Sigmoid colon (tissue), 7 donors: ENCODE measurements around the gene CRTC3. TPM values are rescaled to one million over a fixed set of nuclear protein-coding genes. Genes with fewer than 3 reads are reported as not detected.
"Not testable (repeated sequence)": the region's sequence is repeated elsewhere in the genome, so short reads cannot be mapped to it uniquely, and the experiment has no call there.

Experiments used
- DNase-seq: peaks from one replicate; pipeline ENCODE4 v3.0.0-alpha.2; 2019
- H3K27ac ChIP-seq, 4 donors: fragments of 200-600 bp; sonication (generic); one replicate each; pipeline ENCODE4 v1.5.1; 2016 to 2019; ENCODE audit warnings: mild to moderate bottlenecking in 1 of 4
- H3K27me3 ChIP-seq, 3 donors: fragments of 200-600 bp; sonication (generic); one replicate each; pipeline ENCODE4 v1.5.1; 2019; ENCODE audit warnings: mild to moderate bottlenecking in 1 of 3
- H3K36me3 ChIP-seq, 4 donors: fragments of 200-600 bp; sonication (generic); one replicate each; pipeline ENCODE4 v1.5.1; 2016 to 2019
- H3K4me1 ChIP-seq, 4 donors: fragments of 200-600 bp; sonication (generic); one replicate each; pipeline ENCODE4 v1.5.1; 2017 to 2019
- H3K4me3 ChIP-seq, 4 donors: fragments of 200-600 bp; sonication (generic); one replicate each; pipeline ENCODE4 v1.5.1; 2017 to 2019; ENCODE audit warnings: mild to moderate bottlenecking in 2 of 4, moderate library complexity in 1 of 4
- H3K9me3 ChIP-seq, 4 donors: fragments of 200-600 bp in 3 of 4; sonication (generic) in 3 of 4; one replicate each; pipeline versions ENCODE4 v1.5.1 to v1.6.1; 2013 to 2019
- EP300 ChIP-seq, 4 donors: sonication (generic); formaldehyde crosslinking; IDR thresholded peaks; one replicate each; pipeline ENCODE4 v1.6.1; 2017; ENCODE audit warnings: antibody characterized with exemption in 4 of 4
- POLR2A ChIP-seq, 2 donors: fragments of 450-650 bp; IDR thresholded peaks; one replicate each; pipeline ENCODE4 v1.6.1; 2016; ENCODE audit warnings: antibody characterized with exemption in 2 of 2, mild to moderate bottlenecking in 2 of 2, moderate library complexity in 2 of 2
- POLR2AphosphoS5 ChIP-seq, 4 donors: sonication (generic); formaldehyde crosslinking; IDR thresholded peaks; one replicate each; pipeline ENCODE4 v1.6.1; 2017; ENCODE audit warnings: antibody characterized with exemption in 4 of 4
- WGBS, 2 donors: extraction: QIAGEN DNeasy Blood & Tissue Kit; methylation state at CpG; one replicate each; pipeline ENCODE4 v1.1.7; 2013; 5-methylcytosine and 5-hydroxymethylcytosine counted together
- intact Hi-C: fragments of 100-400 bp; cut with DNase I; formaldehyde crosslinking; loops from one replicate; pipeline ENCODE4 v1.15.1; 2023
- polyA plus RNA-seq, 3 donors: library from polyadenylated mRNA; stranded (reverse); fragments of 200-250 nt; gene quantifications; one replicate each; pipeline ENCODE4 v1.2.3, GENCODE V29; 2013
- total RNA-seq, 4 donors: library from RNA; depleted of rRNA; stranded (reverse); fragments of >200 nt; gene quantifications; one replicate each; pipeline ENCODE4 v1.1.0, GENCODE V29; 2016
- TF ChIP-seq, protein P1 (sequence below), 4 experiments: fragments of 450-650 bp in 3 of 4; fragments of 200-600 bp in 1 of 4; IDR thresholded peaks; one replicate each; pipeline ENCODE4 v1.5.1; 2016 to 2019; ENCODE audit warnings: antibody characterized with exemption in 4 of 4, mild to moderate bottlenecking in 3 of 4, moderate library complexity in 2 of 4
- donor health status: healthy with polysubstance abuse.
- donor health status: Bipolar disorder and iron deficiency.
- donor health status: healthy.

The CRTC3 gene
- total and polyA plus RNA-seq, 7 donors: 5.4 to 64.0 (median 27.6) TPM

DNA sequence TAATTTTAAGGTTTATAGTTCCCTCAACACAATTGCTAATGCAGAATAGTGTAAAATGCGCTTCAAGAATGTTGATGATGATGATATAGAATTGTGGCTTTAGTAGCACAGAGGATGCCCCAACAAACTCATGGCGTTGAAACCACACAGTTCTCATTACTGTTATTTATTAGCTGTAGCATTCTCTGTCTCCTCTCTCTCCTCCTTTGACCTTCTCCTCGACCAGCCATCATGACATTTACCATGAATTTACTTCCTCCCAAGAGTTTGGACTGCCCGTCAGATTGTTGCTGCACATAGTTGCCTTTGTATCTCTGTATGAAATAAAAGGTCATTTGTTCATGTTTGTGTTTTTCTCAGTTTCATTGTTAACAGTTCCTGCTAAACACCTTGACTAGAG lies 27.8 kb upstream of the CRTC3 start:
- TF ChIP-seq EP300 (IDR thresholded peaks at IDR 0.05) (no peak), POLR2AphosphoS5 (IDR thresholded peaks at IDR 0.05) (no peak), POLR2A (IDR thresholded peaks at IDR 0.05) (no peak)
- TF ChIP-seq, protein P1, sequence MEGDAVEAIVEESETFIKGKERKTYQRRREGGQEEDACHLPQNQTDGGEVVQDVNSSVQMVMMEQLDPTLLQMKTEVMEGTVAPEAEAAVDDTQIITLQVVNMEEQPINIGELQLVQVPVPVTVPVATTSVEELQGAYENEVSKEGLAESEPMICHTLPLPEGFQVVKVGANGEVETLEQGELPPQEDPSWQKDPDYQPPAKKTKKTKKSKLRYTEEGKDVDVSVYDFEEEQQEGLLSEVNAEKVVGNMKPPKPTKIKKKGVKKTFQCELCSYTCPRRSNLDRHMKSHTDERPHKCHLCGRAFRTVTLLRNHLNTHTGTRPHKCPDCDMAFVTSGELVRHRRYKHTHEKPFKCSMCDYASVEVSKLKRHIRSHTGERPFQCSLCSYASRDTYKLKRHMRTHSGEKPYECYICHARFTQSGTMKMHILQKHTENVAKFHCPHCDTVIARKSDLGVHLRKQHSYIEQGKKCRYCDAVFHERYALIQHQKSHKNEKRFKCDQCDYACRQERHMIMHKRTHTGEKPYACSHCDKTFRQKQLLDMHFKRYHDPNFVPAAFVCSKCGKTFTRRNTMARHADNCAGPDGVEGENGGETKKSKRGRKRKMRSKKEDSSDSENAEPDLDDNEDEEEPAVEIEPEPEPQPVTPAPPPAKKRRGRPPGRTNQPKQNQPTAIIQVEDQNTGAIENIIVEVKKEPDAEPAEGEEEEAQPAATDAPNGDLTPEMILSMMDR (IDR thresholded peaks at IDR 0.05): no peak
- H3K4me1 ChIP-seq: no peaks in the 10 kb centered on the region
- no peaks in the 10 kb centered on the region for H3K27me3 ChIP-seq
- H3K27ac ChIP-seq: no peak overlapping the region
- WGBS, 2 donors: 72 to 83% methylated on average over 4 of the region's 4 CpGs
- no peak for DNase-seq
- H3K9me3 ChIP-seq: no peaks in the 10 kb centered on the region
- intact Hi-C loops: no loop called here
- H3K36me3 ChIP-seq: peaks cover 10 to 63% (median 36%) of the 10 kb centered on the region in 4 donors
- H3K4me3 ChIP-seq: no peak overlapping the region

DNA sequence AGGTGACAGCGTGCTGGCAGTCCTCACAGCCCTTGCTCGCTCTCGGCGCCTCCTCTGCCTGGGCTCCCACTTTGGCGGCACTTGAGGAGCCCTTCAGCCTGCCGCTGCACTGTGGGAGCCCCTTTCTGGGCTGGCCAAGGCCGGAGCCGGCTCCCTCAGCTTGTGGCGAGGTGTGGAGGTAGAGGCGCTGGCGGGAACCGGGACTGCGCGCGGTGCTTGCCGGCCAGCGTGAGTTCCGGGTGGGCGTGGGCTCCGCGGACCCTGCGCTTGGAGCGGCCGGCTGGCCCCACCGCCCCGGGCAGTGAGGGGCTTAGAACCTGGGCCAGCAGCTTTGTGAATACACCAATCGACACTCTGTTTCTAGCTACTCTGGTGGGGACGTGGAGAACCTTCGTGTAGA lies 18.9 kb upstream of the CRTC3 start:
- H3K27me3 ChIP-seq, H3K27ac ChIP-seq, intact Hi-C loops, H3K4me1 ChIP-seq, DNase-seq, H3K36me3 ChIP-seq, H3K4me3 ChIP-seq, H3K9me3 ChIP-seq: not testable (repeated sequence)
- 94 to 98% methylated on average over 29 of the region's 29 CpGs for WGBS, 2 donors

DNA sequence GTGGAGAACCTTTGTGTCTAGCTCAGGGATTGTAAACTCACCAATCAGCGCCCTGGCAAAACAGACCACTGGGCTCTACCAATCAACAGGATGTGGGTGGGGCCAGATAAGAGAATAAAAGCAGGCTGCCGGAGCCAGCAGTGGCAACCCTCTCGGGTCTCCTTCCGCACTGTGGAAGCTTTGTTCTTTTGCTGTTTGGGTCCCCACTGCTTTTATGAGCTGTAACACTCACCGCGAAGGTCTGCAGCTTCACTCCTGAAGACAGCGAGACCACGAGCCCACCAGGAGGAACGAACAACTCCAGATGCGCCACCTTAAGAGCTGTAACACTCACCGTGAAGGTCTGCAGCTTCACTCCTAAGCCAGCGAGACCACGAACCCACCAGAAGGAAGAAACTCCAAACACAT lies 18.5 kb upstream of the CRTC3 start:
- intact Hi-C loops, DNase-seq: not testable (repeated sequence)
- WGBS, 2 donors: 85 to 91% methylated on average over 13 of the region's 13 CpGs

DNA sequence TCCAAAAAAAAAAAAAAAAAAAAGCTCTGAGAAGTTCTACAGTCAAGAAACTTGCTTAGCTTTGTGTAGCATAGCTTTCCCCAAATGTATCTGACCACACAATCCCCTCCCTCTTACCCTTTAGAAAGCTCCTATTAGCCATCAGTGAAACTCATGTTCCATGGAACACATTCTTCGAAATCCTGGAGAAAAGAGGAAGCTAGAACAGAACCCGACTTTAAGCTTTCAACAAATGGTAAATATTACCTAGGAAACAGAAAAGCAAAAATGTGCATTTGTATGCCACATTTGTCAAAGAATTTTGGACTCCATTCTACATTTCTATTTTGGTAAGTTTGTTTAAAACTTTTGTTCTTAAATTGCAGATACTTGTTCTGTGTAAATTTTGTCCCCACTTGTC lies 17.4 kb upstream of the CRTC3 start:
- H3K27ac ChIP-seq: no peak overlapping the region

More for the DNA sequence above, 18.5 kb upstream of the CRTC3 start:
- H3K9me3 ChIP-seq, H3K4me3 ChIP-seq, H3K27me3 ChIP-seq, H3K27ac ChIP-seq, H3K36me3 ChIP-seq, H3K4me1 ChIP-seq: not testable (repeated sequence)

DNA sequence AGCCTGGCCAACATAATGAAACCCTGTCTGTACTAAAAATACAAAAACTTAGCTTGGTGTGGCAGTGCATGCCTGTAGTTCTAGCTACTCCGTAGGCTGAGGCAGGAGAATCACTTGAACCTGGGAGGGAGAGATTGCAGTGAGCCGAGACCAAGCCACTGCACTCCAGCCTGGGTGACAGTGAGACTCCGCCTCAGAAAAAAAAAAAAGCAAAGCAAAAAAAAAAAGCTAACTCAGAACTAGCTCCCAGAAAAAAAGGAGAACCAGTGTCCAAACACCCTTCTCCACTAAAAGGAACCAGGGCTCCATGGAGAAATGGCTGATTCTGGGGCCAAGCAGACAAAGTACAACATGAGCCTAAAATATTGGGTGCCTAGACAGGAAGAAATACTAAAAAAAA lies 16.7 kb upstream of the CRTC3 start:
- Histone ChIP-seq H3K4me3 (no peak overlapping the region), H3K4me1 (no peaks in the 10 kb centered on the region), H3K27me3 (no peaks in the 10 kb centered on the region), H3K27ac (no peak overlapping the region), H3K36me3 (no peaks in the 10 kb centered on the region), H3K9me3 (no peaks in the 10 kb centered on the region)
- TF ChIP-seq, protein P1 (IDR thresholded peaks at IDR 0.05): no peak
- no peak for TF ChIP-seq EP300 (IDR thresholded peaks at IDR 0.05)
- TF ChIP-seq POLR2A (IDR thresholded peaks at IDR 0.05): no peak
- no peak for TF ChIP-seq POLR2AphosphoS5 (IDR thresholded peaks at IDR 0.05)
- intact Hi-C loops: no loop called here
- no peak for DNase-seq
- 93 to 94% methylated on average over 3 of the region's 3 CpGs for WGBS, 2 donors

More for the DNA sequence above, 17.4 kb upstream of the CRTC3 start:
- no peak overlapping the region for H3K4me3 ChIP-seq
- 66 to 86% methylated on average over 2 of the region's 2 CpGs for WGBS, 2 donors
- H3K9me3 ChIP-seq: no peaks in the 10 kb centered on the region
- TF ChIP-seq EP300 (IDR thresholded peaks at IDR 0.05) (no peak), POLR2A (IDR thresholded peaks at IDR 0.05) (no peak), POLR2AphosphoS5 (IDR thresholded peaks at IDR 0.05) (no peak)
- TF ChIP-seq, protein P1 (IDR thresholded peaks at IDR 0.05): no peak
- H3K27me3 ChIP-seq: no peaks in the 10 kb centered on the region
- H3K4me1 ChIP-seq: no peaks in the 10 kb centered on the region
- intact Hi-C loops: no loop called here
- DNase-seq: no peak
- no peaks in the 10 kb centered on the region for H3K36me3 ChIP-seq

DNA sequence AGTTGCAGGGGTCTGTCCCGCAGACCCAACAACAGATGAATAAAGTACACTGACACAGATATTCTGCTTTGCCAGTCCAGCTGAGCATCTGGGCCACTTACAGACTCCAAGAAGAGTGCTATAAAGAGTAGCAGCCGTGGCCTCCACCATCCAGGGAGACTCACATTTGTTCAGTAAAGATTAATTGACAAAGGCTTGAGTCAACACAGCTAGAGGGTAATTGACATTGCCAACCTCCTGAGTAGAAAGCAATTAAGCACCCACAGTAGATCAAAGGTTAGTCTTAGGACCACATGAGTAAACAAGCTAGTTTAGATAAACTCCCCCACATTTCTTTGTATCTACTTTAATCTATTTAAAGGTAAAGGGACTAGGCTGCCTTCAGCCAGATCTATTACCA lies 16.3 kb upstream of the CRTC3 start:
- no peak overlapping the region for H3K27ac ChIP-seq
- H3K9me3 ChIP-seq: no peaks in the 10 kb centered on the region
- 60 to 86% methylated on average over 2 of the region's 2 CpGs for WGBS, 2 donors
- no peak for DNase-seq
- H3K27me3 ChIP-seq: no peaks in the 10 kb centered on the region
- no peak overlapping the region for H3K4me3 ChIP-seq
- intact Hi-C loops: no loop called here
- H3K36me3 ChIP-seq: no peaks in the 10 kb centered on the region
- TF ChIP-seq POLR2AphosphoS5 (IDR thresholded peaks at IDR 0.05) (no peak), EP300 (IDR thresholded peaks at IDR 0.05) (no peak)
- TF ChIP-seq, protein P1 (IDR thresholded peaks at IDR 0.05): no peak
- H3K4me1 ChIP-seq: no peaks in the 10 kb centered on the region

DNA sequence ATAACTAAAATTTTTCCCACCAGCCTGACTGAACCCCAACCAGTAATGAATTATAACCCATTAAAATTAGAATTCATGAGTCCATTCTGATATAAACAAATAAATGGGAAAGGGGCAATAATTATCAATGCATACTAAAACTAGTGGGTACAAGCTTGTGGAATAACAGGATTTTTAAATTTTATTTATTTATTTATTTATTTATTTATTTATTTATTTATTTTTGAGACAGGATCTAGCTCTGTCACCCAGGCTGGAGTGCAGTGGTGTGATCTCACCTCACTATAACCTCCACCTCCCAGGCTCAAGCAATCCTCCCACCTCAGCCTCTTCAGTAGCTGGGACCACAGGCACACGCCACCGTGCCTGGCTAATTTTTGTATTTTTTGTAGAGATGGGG lies 15.8 kb upstream of the CRTC3 start:
- H3K27ac ChIP-seq, H3K36me3 ChIP-seq, H3K27me3 ChIP-seq, intact Hi-C loops, H3K4me3 ChIP-seq, DNase-seq, H3K4me1 ChIP-seq, H3K9me3 ChIP-seq: not testable (repeated sequence)
- WGBS, 2 donors: 50 to 99% methylated on average over 2 of the region's 2 CpGs
